Osteocyte (in vitro differentiated cells): ENCODE measurements around the gene FOXK1. TPM values are rescaled to one million over a fixed set of nuclear protein-coding genes. Genes with fewer than 3 reads are reported as not detected.
A peak's percentile ranks its signal among the peaks of the same experiment; 100 is the strongest.

Experiments used
- DNase-seq: peaks from one replicate; pipeline ENCODE4 v3.0.0; 2021; ENCODE audit warnings: mixed read lengths; ENCODE audit not compliant: unreplicated experiment; ENCODE audit errors: extremely low spot score
- H3K27ac Mint-ChIP-seq: one replicate; pipeline ENCODE4 v1.8.0; 2021; ENCODE audit warnings: mild to moderate bottlenecking, mixed read lengths; ENCODE audit not compliant: unreplicated experiment
- H3K27me3 Mint-ChIP-seq: one replicate; pipeline ENCODE4 v1.8.0; 2021; ENCODE audit warnings: mixed read lengths; ENCODE audit not compliant: unreplicated experiment
- H3K36me3 Mint-ChIP-seq: one replicate; pipeline ENCODE4 v1.8.0; 2021; ENCODE audit warnings: mixed read lengths; ENCODE audit not compliant: unreplicated experiment
- H3K4me1 Mint-ChIP-seq: one replicate; pipeline ENCODE4 v1.8.0; 2021; ENCODE audit warnings: mixed read lengths; ENCODE audit not compliant: unreplicated experiment
- H3K4me3 Mint-ChIP-seq: one replicate; pipeline ENCODE4 v1.8.0; 2021; ENCODE audit warnings: mild to moderate bottlenecking, moderate library complexity, mixed read lengths; ENCODE audit not compliant: unreplicated experiment
- H3K9me3 Mint-ChIP-seq: one replicate; pipeline ENCODE4 v1.8.0; 2021; ENCODE audit warnings: mixed read lengths; ENCODE audit not compliant: unreplicated experiment
- CTCF ChIP-seq: fragments of 200-600 bp; sonication (generic); IDR thresholded peaks from 2 replicates; pipeline ENCODE4 v1.5.0; 2021; ENCODE audit warnings: antibody characterized with exemption, mild to moderate bottlenecking, moderate library complexity
- total RNA-seq: library from RNA; stranded (reverse); gene quantifications from 2 replicates; pipeline ENCODE4 v1.2.1, GENCODE V29; 2021

Gene FOXK1
- total RNA-seq, 1 donor from 2014 or later: 56.2 TPM

GRCh38 chr7:4707980-4708411 is 25.9 kb downstream of the FOXK1 start:
- Mint-ChIP-seq H3K9me3 (no peaks in the 10 kb centered on the region), H3K4me1 (peaks cover 71% of the 10 kb centered on the region), H3K27ac (peak overlapping the region; percentile 82), H3K4me3 (no peak overlapping the region), H3K27me3 (no peaks in the 10 kb centered on the region), H3K36me3 (peaks cover 12% of the 10 kb centered on the region)
- no peak for TF ChIP-seq CTCF
- no peak for DNase-seq

GRCh38 chr7:4709187-4709586 is 27.1 kb downstream of the FOXK1 start:
- no peak for DNase-seq
- Mint-ChIP-seq H3K27ac (no peak overlapping the region), H3K36me3 (peaks cover 12% of the 10 kb centered on the region), H3K27me3 (no peaks in the 10 kb centered on the region), H3K4me1 (peaks cover 69% of the 10 kb centered on the region), H3K9me3 (no peaks in the 10 kb centered on the region), H3K4me3 (no peak overlapping the region)
- TF ChIP-seq CTCF: no peak

- H3K36me3 Mint-ChIP-seq: peaks cover 12% of the 10 kb centered on the region
- H3K27ac Mint-ChIP-seq: peak overlapping the region; percentile 79
- no peak for DNase-seq
- H3K27me3 Mint-ChIP-seq: no peaks in the 10 kb centered on the region
- no peak overlapping the region for H3K4me3 Mint-ChIP-seq
- TF ChIP-seq CTCF: no peak
- no peaks in the 10 kb centered on the region for H3K9me3 Mint-ChIP-seq
- H3K4me1 Mint-ChIP-seq: peaks cover 63% of the 10 kb centered on the region
These were observed 29.0 kb downstream of the FOXK1 start for GRCh38 chr7:4711093-4711492.

GRCh38 chr7:4711634-4712033 is 29.5 kb downstream of the FOXK1 start:
- Mint-ChIP-seq H3K36me3 (peaks cover 12% of the 10 kb centered on the region), H3K4me1 (peaks cover 58% of the 10 kb centered on the region), H3K27me3 (no peaks in the 10 kb centered on the region), H3K27ac (peak overlapping the region; percentile 79), H3K4me3 (no peak overlapping the region), H3K9me3 (no peaks in the 10 kb centered on the region)
- no peak for TF ChIP-seq CTCF
- DNase-seq: no peak

GRCh38 chr7:4712281-4713182 is 30.4 kb downstream of the FOXK1 start:
- Mint-ChIP-seq H3K4me3 (peak overlapping the region; percentile 39), H3K36me3 (peaks cover 9% of the 10 kb centered on the region), H3K27ac (peak overlapping the region; percentile 79)

More at GRCh38 chr7:4712281-4713182, 30.4 kb downstream of the FOXK1 start:
- no peaks in the 10 kb centered on the region for H3K9me3 Mint-ChIP-seq
- TF ChIP-seq CTCF: no peak
- peaks cover 52% of the 10 kb centered on the region for H3K4me1 Mint-ChIP-seq
- H3K27me3 Mint-ChIP-seq: no peaks in the 10 kb centered on the region
- no peak for DNase-seq
